Measurements from ENCODE around the gene GATA3.

GATA3 gene

DNA sequence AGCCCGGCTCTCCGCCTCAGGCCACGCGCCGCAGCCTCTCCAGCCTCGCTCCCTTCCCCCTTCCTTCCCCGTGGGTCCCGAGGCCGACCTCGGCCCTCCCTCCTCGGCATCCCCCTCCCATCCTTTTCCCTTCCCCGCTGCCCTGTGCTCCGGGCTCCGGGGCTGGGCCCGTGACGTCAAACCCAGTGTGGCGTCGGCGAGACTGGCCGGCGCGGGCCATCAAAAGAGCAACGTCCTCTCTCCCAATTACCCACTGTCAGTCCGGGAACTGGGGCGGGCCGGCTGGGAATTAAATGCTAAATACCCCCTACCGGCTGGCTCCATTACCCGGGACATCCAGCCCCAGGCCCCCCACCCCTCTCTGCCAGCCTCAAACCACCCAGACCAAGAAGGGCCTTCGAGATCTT, 2.6 kb upstream of the GATA3 start:
- H3K4me1 ChIP-seq: no peaks in the 10 kb centered on the region
- H2AFZ ChIP-seq: no peak overlapping the region
- H3K4me2 ChIP-seq (ENCODE audit: low read length): peak overlapping the region; percentile 98
- H3K36me3 ChIP-seq (ENCODE audit: control insufficient read depth, insufficient read depth, low read length): peaks cover 6% of the 10 kb centered on the region
- H3K27me3 ChIP-seq (ENCODE audit: control insufficient read depth, insufficient read depth, low read length): no peaks in the 10 kb centered on the region
- H3K79me2 ChIP-seq: peaks cover 28% of the 10 kb centered on the region
- peak overlapping the region; percentile 79 for H3K4me3 ChIP-seq (ENCODE audit: low read depth, low read length)
- peak overlapping the region; percentile 96 for H3K27ac ChIP-seq
- H3K9me3 ChIP-seq (ENCODE audit: control insufficient read depth, low read length): no peaks in the 10 kb centered on the region
- peak overlapping the region; percentile 68 for H3K9ac ChIP-seq
- TF ChIP-seq, protein P1, sequence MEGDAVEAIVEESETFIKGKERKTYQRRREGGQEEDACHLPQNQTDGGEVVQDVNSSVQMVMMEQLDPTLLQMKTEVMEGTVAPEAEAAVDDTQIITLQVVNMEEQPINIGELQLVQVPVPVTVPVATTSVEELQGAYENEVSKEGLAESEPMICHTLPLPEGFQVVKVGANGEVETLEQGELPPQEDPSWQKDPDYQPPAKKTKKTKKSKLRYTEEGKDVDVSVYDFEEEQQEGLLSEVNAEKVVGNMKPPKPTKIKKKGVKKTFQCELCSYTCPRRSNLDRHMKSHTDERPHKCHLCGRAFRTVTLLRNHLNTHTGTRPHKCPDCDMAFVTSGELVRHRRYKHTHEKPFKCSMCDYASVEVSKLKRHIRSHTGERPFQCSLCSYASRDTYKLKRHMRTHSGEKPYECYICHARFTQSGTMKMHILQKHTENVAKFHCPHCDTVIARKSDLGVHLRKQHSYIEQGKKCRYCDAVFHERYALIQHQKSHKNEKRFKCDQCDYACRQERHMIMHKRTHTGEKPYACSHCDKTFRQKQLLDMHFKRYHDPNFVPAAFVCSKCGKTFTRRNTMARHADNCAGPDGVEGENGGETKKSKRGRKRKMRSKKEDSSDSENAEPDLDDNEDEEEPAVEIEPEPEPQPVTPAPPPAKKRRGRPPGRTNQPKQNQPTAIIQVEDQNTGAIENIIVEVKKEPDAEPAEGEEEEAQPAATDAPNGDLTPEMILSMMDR (IDR thresholded peaks at IDR 0.05): no peak

DNA sequence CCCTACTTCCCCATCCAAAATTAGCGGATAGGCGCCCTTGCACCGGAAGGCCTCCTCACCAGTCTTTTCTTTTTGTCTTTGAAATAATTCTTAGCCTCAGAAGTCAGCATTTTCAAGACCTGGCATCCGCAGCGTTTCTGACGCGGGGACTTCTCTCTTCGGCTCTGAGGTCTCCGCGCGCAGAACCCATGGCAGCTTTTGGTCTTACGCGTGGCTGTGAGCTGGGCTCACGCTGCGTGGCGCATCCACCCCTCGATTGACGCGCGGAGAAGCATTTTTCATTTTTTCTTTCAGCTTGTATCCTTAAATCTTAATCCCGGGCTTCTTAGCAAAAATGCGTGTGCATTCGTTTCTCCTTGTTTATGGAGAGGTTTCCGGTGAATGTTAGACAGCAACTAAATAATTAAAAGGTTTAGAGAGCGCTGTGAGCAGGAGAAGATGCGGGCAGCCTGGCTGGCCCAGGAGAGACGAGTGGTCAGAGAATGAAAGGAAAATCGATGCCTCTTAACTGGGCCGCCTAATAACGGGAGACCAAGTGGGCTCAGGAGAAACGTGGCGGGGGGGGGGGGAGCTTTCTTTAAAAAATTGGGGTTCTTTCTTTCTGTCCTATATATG, 2.0 kb upstream of the GATA3 start:
- no peaks in the 10 kb centered on the region for H3K4me1 ChIP-seq

DNA sequence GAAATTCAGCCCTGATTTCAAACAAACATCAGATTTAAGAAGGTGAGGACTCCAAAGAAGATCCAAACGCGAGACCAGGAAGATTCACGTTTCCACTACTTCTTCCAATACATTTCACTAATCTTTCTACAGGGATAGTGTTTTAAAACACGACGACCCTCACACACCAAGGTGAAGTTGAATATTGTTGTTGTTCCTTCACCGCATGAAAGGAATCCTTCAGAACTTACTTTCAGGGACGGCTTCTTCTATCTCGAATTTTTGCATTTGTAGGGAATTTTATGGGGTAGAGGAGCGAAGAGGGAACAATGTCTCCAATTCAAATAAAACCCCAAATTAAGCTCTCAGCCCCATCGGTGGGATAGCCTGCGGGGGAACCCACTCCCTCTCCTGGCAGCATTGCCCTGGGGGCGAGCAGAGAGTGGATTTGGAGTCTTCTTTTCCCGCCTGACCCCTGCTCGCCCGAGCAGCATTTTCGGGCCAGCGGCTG, 1.5 kb upstream of the GATA3 start:
- Histone ChIP-seq H3K27ac (peak overlapping the region; percentile 96), H3K9ac (no peak overlapping the region), H3K9me3 (ENCODE audit: control insufficient read depth, low read length) (no peaks in the 10 kb centered on the region), H2AFZ (no peak overlapping the region), H3K27me3 (ENCODE audit: control insufficient read depth, insufficient read depth, low read length) (no peaks in the 10 kb centered on the region), H3K4me3 (ENCODE audit: low read depth, low read length) (peak overlapping the region; percentile 79), H3K79me2 (peaks cover 38% of the 10 kb centered on the region), H3K36me3 (ENCODE audit: control insufficient read depth, insufficient read depth, low read length) (peaks cover 16% of the 10 kb centered on the region), H3K4me1 (no peaks in the 10 kb centered on the region), H3K4me2 (ENCODE audit: low read length) (peak overlapping the region; percentile 98)
- TF ChIP-seq, protein P1 (IDR thresholded peaks at IDR 0.05): no peak

More for the DNA sequence above, 2.0 kb upstream of the GATA3 start:
- Histone ChIP-seq H3K27me3 (ENCODE audit: control insufficient read depth, insufficient read depth, low read length) (no peaks in the 10 kb centered on the region), H3K79me2 (peaks cover 34% of the 10 kb centered on the region), H3K9ac (peak overlapping the region; percentile 55), H3K4me3 (ENCODE audit: low read depth, low read length) (peak overlapping the region; percentile 79), H3K36me3 (ENCODE audit: control insufficient read depth, insufficient read depth, low read length) (peaks cover 12% of the 10 kb centered on the region), H3K27ac (peak overlapping the region; percentile 96), H2AFZ (no peak overlapping the region), H3K9me3 (ENCODE audit: control insufficient read depth, low read length) (no peaks in the 10 kb centered on the region), H3K4me2 (ENCODE audit: low read length) (peak overlapping the region; percentile 98)
- TF ChIP-seq, protein P1 (IDR thresholded peaks at IDR 0.05): no peak

DNA sequence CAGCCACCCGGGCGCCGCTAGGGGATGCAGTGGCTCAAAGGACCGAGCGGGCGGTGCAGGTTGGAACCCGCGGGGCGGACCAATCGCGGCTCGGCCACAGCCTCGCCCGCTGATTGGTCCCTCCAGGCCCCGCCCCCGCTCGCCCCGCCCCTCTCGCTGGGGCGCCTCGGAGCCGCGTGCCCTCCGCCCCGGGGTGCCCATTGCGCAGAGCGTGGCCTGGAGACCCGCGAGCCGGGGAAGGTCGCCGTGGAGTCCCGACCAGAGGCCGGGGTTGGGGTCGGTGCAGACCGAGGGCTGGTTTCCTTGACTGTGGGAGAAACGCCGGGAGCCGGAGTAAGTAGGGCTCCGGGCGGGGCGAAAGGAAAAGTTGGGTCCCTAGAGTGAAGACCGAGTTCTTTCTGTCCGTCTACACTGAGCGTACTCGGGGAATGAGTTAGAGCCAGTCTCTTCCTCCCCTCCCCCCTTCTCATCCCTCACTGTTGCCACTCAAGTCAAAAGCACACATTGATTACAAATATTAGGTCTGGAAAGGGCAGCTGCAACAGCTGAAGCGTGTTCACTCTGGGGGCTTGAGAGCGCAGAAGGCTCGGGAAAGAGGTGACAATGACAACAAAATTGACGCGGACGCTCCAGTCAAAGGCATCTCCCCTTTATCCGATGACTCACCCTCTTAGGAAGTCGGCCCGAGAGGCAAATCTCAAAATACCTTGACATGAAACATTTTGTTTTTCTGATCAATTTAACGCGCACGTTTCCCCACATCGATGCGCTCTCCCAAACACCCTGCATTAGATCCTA, 843 bp upstream of the GATA3 start:
- H3K9ac ChIP-seq: peak overlapping the region; percentile 32
- H3K27me3 ChIP-seq (ENCODE audit: control insufficient read depth, insufficient read depth, low read length): no peaks in the 10 kb centered on the region
- H3K4me1 ChIP-seq: no peaks in the 10 kb centered on the region
- TF ChIP-seq, protein P1 (IDR thresholded peaks at IDR 0.05): peak; percentile 70
- peak overlapping the region; percentile 96 for H3K27ac ChIP-seq
- peaks cover 43% of the 10 kb centered on the region for H3K79me2 ChIP-seq
- H3K9me3 ChIP-seq (ENCODE audit: control insufficient read depth, low read length): no peaks in the 10 kb centered on the region
- H3K36me3 ChIP-seq (ENCODE audit: control insufficient read depth, insufficient read depth, low read length): peaks cover 18% of the 10 kb centered on the region
- peak overlapping the region; percentile 79 for H3K4me3 ChIP-seq (ENCODE audit: low read depth, low read length)
- no peak overlapping the region for H2AFZ ChIP-seq
- peak overlapping the region; percentile 98 for H3K4me2 ChIP-seq (ENCODE audit: low read length)
